ENCODE data around the gene CACNA1S. TPM values are rescaled to one million over a fixed set of nuclear protein-coding genes. Genes with fewer than 3 reads are reported as not detected.

CACNA1S gene
- total RNA-seq, 2 donors from 2014 or later, result not detected

- Mint-ChIP-seq H3K27me3 (no peaks in the 10 kb centered on the region), H3K27ac (peak overlapping the region; percentile 82), H3K9me3 (no peaks in the 10 kb centered on the region), H3K4me3 (peak overlapping the region; percentile 86), H3K36me3 (ENCODE audit: low read depth) (no peaks in the 10 kb centered on the region), H3K4me1 (no peaks in the 10 kb centered on the region)
- peak; percentile 93 for ATAC-seq (replicated peaks)
Measured at GRCh38 chr1:201114245-201115131, 2.3 kb upstream of the CACNA1S start.

GRCh38 chr1:201113451-201114244 lies 1.4 kb upstream of the CACNA1S start:
- H3K27me3 Mint-ChIP-seq, result no peaks in the 10 kb centered on the region
- H3K9me3 Mint-ChIP-seq, result no peaks in the 10 kb centered on the region
- H3K27ac Mint-ChIP-seq, result peak overlapping the region; percentile 82
- H3K4me1 Mint-ChIP-seq, result no peaks in the 10 kb centered on the region
- no peak for ATAC-seq (replicated peaks)
- peak overlapping the region; percentile 86 for H3K4me3 Mint-ChIP-seq
- H3K36me3 Mint-ChIP-seq (ENCODE audit: low read depth), result no peaks in the 10 kb centered on the region

GRCh38 chr1:201112926-201113325 lies 700 bp upstream of the CACNA1S start:
- no peaks in the 10 kb centered on the region for H3K9me3 Mint-ChIP-seq
- no peak for ATAC-seq (replicated peaks)
- no peaks in the 10 kb centered on the region for H3K36me3 Mint-ChIP-seq (ENCODE audit: low read depth)
- H3K4me1 Mint-ChIP-seq, result no peaks in the 10 kb centered on the region
- H3K27ac Mint-ChIP-seq, result no peak overlapping the region
- no peaks in the 10 kb centered on the region for H3K27me3 Mint-ChIP-seq
- peak overlapping the region; percentile 43 for H3K4me3 Mint-ChIP-seq

GRCh38 chr1:201111672-201112071 lies 554 bp downstream of the CACNA1S start:
- Mint-ChIP-seq H3K27ac (peak overlapping the region; percentile 46), H3K36me3 (ENCODE audit: low read depth) (no peaks in the 10 kb centered on the region), H3K27me3 (no peaks in the 10 kb centered on the region), H3K4me1 (peaks cover 4% of the 10 kb centered on the region), H3K4me3 (no peak overlapping the region), H3K9me3 (no peaks in the 10 kb centered on the region)
- ATAC-seq (replicated peaks), result no peak

- no peaks in the 10 kb centered on the region for H3K36me3 Mint-ChIP-seq (ENCODE audit: low read depth)
- ATAC-seq (replicated peaks), result no peak
- H3K27me3 Mint-ChIP-seq, result no peaks in the 10 kb centered on the region
- peak overlapping the region; percentile 46 for H3K27ac Mint-ChIP-seq
- H3K4me3 Mint-ChIP-seq, result no peak overlapping the region
- H3K9me3 Mint-ChIP-seq, result no peaks in the 10 kb centered on the region
- H3K4me1 Mint-ChIP-seq, result peaks cover 4% of the 10 kb centered on the region
Measured at GRCh38 chr1:201111156-201111555, 1.1 kb downstream of the CACNA1S start.

- ATAC-seq (replicated peaks), result no peak
- Mint-ChIP-seq H3K36me3 (ENCODE audit: low read depth) (no peaks in the 10 kb centered on the region), H3K4me1 (peaks cover 4% of the 10 kb centered on the region), H3K4me3 (no peak overlapping the region), H3K27me3 (no peaks in the 10 kb centered on the region), H3K27ac (no peak overlapping the region), H3K9me3 (no peaks in the 10 kb centered on the region)
Measured at GRCh38 chr1:201110616-201111015, 1.6 kb downstream of the CACNA1S start.

- H3K4me3 Mint-ChIP-seq, result no peak overlapping the region
- no peaks in the 10 kb centered on the region for H3K36me3 Mint-ChIP-seq (ENCODE audit: low read depth)
Measured at GRCh38 chr1:201110138-201110537, 2.1 kb downstream of the CACNA1S start.

GRCh38 chr1:201109651-201110050 lies 2.6 kb downstream of the CACNA1S start:
- H3K27ac Mint-ChIP-seq, result no peak overlapping the region
- ATAC-seq (replicated peaks), result no peak
- H3K4me3 Mint-ChIP-seq, result no peak overlapping the region

More at GRCh38 chr1:201110138-201110537, 2.1 kb downstream of the CACNA1S start:
- H3K4me1 Mint-ChIP-seq, result peaks cover 4% of the 10 kb centered on the region
- ATAC-seq (replicated peaks), result no peak
- H3K9me3 Mint-ChIP-seq, result no peaks in the 10 kb centered on the region
- no peak overlapping the region for H3K27ac Mint-ChIP-seq
- no peaks in the 10 kb centered on the region for H3K27me3 Mint-ChIP-seq

GRCh38 chr1:201108614-201109013 lies 3.6 kb downstream of the CACNA1S start:
- Mint-ChIP-seq H3K27me3 (no peaks in the 10 kb centered on the region), H3K4me3 (no peak overlapping the region), H3K36me3 (ENCODE audit: low read depth) (no peaks in the 10 kb centered on the region), H3K27ac (no peak overlapping the region), H3K4me1 (peaks cover 4% of the 10 kb centered on the region), H3K9me3 (no peaks in the 10 kb centered on the region)
- ATAC-seq (replicated peaks), result no peak

More at GRCh38 chr1:201109651-201110050, 2.6 kb downstream of the CACNA1S start:
- Mint-ChIP-seq H3K27me3 (no peaks in the 10 kb centered on the region), H3K4me1 (peaks cover 4% of the 10 kb centered on the region), H3K9me3 (no peaks in the 10 kb centered on the region), H3K36me3 (ENCODE audit: low read depth) (no peaks in the 10 kb centered on the region)

- Mint-ChIP-seq H3K4me3 (no peak overlapping the region), H3K4me1 (peaks cover 4% of the 10 kb centered on the region), H3K27ac (no peak overlapping the region), H3K36me3 (ENCODE audit: low read depth) (no peaks in the 10 kb centered on the region), H3K27me3 (no peaks in the 10 kb centered on the region), H3K9me3 (no peaks in the 10 kb centered on the region)
- no peak for ATAC-seq (replicated peaks)
Measured at GRCh38 chr1:201105688-201106087, 6.5 kb downstream of the CACNA1S start.

- Mint-ChIP-seq H3K27ac (no peak overlapping the region), H3K9me3 (no peaks in the 10 kb centered on the region), H3K27me3 (no peaks in the 10 kb centered on the region), H3K36me3 (ENCODE audit: low read depth) (no peaks in the 10 kb centered on the region), H3K4me3 (no peak overlapping the region), H3K4me1 (peaks cover 4% of the 10 kb centered on the region)
- ATAC-seq (replicated peaks), result no peak
Measured at GRCh38 chr1:201104141-201104540, 8.1 kb downstream of the CACNA1S start.

GRCh38 chr1:201103666-201104065 lies 8.6 kb downstream of the CACNA1S start:
- H3K36me3 Mint-ChIP-seq (ENCODE audit: low read depth), result no peaks in the 10 kb centered on the region
- no peak for ATAC-seq (replicated peaks)
- no peaks in the 10 kb centered on the region for H3K27me3 Mint-ChIP-seq
- peaks cover 4% of the 10 kb centered on the region for H3K4me1 Mint-ChIP-seq
- no peak overlapping the region for H3K27ac Mint-ChIP-seq
- H3K9me3 Mint-ChIP-seq, result no peaks in the 10 kb centered on the region
- no peak overlapping the region for H3K4me3 Mint-ChIP-seq

GRCh38 chr1:201100169-201100930 lies 11.9 kb downstream of the CACNA1S start:
- Mint-ChIP-seq H3K4me3 (no peak overlapping the region), H3K9me3 (no peaks in the 10 kb centered on the region), H3K36me3 (ENCODE audit: low read depth) (no peaks in the 10 kb centered on the region), H3K27ac (no peak overlapping the region), H3K4me1 (no peaks in the 10 kb centered on the region), H3K27me3 (peaks cover 4% of the 10 kb centered on the region)
- ATAC-seq (replicated peaks), result no peak

- Mint-ChIP-seq H3K4me1 (no peaks in the 10 kb centered on the region), H3K27me3 (peaks cover 4% of the 10 kb centered on the region), H3K36me3 (ENCODE audit: low read depth) (no peaks in the 10 kb centered on the region), H3K9me3 (no peaks in the 10 kb centered on the region), H3K4me3 (no peak overlapping the region), H3K27ac (no peak overlapping the region)
- no peak for ATAC-seq (replicated peaks)
Measured at GRCh38 chr1:201098992-201099677, 13.1 kb downstream of the CACNA1S start.
